GM12865 (cell line): Measurements from ENCODE around the gene ECSIT.
A peak's percentile ranks its signal among the peaks of the same experiment; 100 is the strongest.

Experiments
- DNase-seq: peaks from one replicate; pipeline ENCODE4 v3.0.0; 2010; ENCODE audit warnings: low read depth
- H3K4me3 ChIP-seq: 2 replicates; pipeline ENCODE4 v1.5.1; 2011; ENCODE audit warnings: mild to moderate bottlenecking, low read depth, low read length, control low read depth
- CTCF ChIP-seq: IDR thresholded peaks from 2 replicates; pipeline ENCODE4 v1.5.1; 2011; ENCODE audit warnings: low read length, control low read depth, low read depth, inconsistent platforms; ENCODE audit not compliant: insufficient read depth; ENCODE audit errors: missing control alignments

The ECSIT gene

GRCh38 chr19:11496391-11497163 is 32.4 kb downstream of the ECSIT start:
- TF ChIP-seq CTCF = peak; percentile 72
- peak; percentile 71 for DNase-seq
- H3K4me3 ChIP-seq = no peak overlapping the region

- no peak overlapping the region for H3K4me3 ChIP-seq
- DNase-seq = no peak
- no peak for TF ChIP-seq CTCF
Measured at GRCh38 chr19:11495885-11496284, 33.0 kb downstream of the ECSIT start.

GRCh38 chr19:11495481-11495880 is 33.5 kb downstream of the ECSIT start:
- DNase-seq = no peak
- TF ChIP-seq CTCF = no peak
- H3K4me3 ChIP-seq = no peak overlapping the region

GRCh38 chr19:11494634-11495285 is 34.2 kb downstream of the ECSIT start:
- H3K4me3 ChIP-seq = no peak overlapping the region
- no peak for TF ChIP-seq CTCF
- DNase-seq = no peak

GRCh38 chr19:11489378-11489777 is 39.6 kb downstream of the ECSIT start:
- DNase-seq = no peak
- no peak overlapping the region for H3K4me3 ChIP-seq
- no peak for TF ChIP-seq CTCF

GRCh38 chr19:11486661-11487503 is 42.1 kb downstream of the ECSIT start:
- TF ChIP-seq CTCF = no peak
- DNase-seq = no peak
- no peak overlapping the region for H3K4me3 ChIP-seq
